ENCODE data around the gene CRYBA4.

DNA sequence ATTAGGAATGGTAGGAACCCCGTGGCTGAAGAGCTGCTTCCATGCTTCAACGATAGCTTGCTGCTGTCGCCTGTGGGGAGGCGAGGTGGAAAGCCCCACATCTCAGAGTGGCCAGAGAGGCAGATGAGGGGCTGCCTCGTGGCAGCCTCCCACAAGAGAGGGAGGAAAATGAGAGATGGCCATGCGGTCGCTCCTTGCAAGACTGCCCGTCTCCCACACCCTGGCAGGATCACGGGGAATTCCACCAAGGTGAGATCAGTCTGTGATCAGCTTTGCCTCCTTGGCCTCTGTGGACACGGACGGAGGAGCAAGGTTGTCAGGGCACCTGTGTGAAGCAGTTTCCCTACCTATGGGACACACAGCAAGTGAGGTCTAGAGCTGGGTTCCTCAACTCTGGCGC is 3.0 kb downstream of the CRYBA4 start:
- TF ChIP-seq CTCF (conservative IDR thresholded peaks at IDR 0.05; ENCODE audit: low read depth in 2 of 2) = no peak
- TF ChIP-seq EZH2 (IDR thresholded peaks at IDR 0.05; ENCODE audit: low read depth, unreplicated experiment) = no peak
- TF ChIP-seq POLR2AphosphoS5 (IDR thresholded peaks at IDR 0.05; ENCODE audit: low read depth) = no peak
- no peak for TF ChIP-seq STAT1 (IDR thresholded peaks at IDR 0.05; ENCODE audit: unreplicated experiment)
- no peak for TF ChIP-seq EZH2phosphoT487 (IDR thresholded peaks at IDR 0.05; ENCODE audit: unreplicated experiment)
- no peak for TF ChIP-seq CREB1 (CRISPR knock-in tag; IDR thresholded peaks at IDR 0.05; ENCODE audit: low read depth)
- no peak for TF ChIP-seq REST (IDR thresholded peaks at IDR 0.05; ENCODE audit: unreplicated experiment)
- no peak for TF ChIP-seq ZNF331 (CRISPR knock-in tag; IDR thresholded peaks at IDR 0.05; ENCODE audit: low read depth)
- TF ChIP-seq JUNB (IDR thresholded peaks at IDR 0.05; ENCODE audit: unreplicated experiment) = no peak
- no peak for TF ChIP-seq ZNF114 (CRISPR knock-in tag; IDR thresholded peaks at IDR 0.05)
- no peak for TF ChIP-seq NANOG (IDR thresholded peaks at IDR 0.05; ENCODE audit: borderline replicate concordance)
- TF ChIP-seq ETS1 (IDR thresholded peaks at IDR 0.05) = no peak

Data from GM23338 (cell line).